NCI-H1417 (cell line): ENCODE results near the gene AKT3.

Experiments
- DNase-seq, 3 experiments: peaks; one replicate each; lab custom pipeline; 2025; lab: John Stamatoyannopoulos, UW

AKT3 gene

DNA sequence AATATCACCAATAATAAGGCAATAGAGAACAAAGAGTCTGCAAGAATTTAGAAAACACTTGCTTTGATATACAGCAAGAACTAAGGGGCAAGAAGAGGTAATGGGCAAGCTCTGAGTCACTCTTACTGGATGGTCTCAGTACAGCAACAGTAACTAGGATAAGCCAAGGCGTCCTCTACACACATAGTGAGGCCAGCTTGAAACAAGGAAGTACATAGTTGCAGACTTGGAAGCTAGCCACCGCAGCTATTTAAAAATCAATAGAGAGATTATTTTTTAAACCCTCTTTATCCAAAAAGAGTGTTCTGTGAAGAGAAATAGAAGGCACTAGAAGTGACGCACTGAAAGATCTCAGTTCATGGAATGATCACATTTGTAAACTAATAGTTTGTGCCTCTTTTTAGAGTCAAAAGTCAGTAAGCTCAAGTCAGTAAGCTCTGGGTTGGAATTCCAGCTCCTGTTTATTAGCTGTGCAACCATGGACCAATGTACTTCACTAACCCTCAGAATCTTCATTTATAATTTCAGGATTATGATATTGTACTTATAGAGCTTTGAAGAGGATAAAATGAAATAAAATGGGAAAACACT lies 118.6 kb downstream of the AKT3 start:
- peak in 1 of 3 experiments; percentile 18 for DNase-seq

DNA sequence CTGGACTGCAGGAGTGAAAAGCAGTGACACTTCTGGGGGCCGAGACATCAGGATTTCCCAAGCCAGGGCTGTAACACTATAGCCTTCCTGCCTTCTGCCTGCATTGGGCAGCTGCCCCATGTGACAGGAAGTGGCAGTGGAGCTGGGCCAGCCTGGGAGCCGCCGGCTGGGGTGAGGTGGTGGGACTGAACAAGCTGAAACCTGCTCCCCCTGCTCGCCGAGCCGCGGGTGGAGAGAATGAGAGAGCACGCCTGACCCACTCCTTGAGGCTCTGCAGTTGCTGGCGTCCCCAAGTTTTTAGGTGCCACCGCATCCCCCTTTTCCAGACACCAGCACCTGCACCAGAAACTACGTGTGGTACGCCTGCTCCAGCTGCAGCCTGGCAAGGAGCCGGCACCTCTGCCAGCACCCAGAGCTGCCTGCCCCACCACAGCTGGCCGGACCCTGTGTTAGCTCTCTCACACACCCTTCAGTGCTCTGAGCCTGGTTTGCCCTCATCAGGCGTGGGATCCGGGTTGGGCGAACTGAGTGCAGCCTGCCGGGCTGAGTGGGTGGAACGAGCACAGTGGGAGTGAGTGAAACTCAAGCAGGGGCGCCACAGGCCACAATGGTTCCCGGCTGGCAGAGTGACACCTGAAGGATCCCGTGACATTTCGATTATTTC lies 119.4 kb downstream of the AKT3 start:
- no peak for DNase-seq

DNA sequence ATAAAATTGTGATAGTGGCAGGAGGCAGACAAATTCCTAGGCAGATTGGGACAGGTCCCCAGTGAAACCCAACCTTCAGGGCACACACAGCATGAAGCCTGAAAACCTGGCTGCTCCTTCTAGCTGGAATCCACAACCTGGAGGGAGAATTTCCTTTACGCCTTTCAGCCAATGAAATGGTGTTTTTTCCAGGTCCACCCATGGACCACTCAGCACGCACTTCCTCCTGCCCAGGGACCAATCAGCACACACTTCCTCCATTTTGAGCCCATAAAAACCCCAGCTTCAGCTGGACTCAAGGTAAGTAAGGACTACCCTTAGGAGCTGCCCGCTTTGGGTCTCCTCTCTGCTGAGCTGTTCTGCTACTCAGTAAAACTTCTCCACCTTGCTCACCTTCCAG lies 120.1 kb downstream of the AKT3 start:
- no peak for DNase-seq

DNA sequence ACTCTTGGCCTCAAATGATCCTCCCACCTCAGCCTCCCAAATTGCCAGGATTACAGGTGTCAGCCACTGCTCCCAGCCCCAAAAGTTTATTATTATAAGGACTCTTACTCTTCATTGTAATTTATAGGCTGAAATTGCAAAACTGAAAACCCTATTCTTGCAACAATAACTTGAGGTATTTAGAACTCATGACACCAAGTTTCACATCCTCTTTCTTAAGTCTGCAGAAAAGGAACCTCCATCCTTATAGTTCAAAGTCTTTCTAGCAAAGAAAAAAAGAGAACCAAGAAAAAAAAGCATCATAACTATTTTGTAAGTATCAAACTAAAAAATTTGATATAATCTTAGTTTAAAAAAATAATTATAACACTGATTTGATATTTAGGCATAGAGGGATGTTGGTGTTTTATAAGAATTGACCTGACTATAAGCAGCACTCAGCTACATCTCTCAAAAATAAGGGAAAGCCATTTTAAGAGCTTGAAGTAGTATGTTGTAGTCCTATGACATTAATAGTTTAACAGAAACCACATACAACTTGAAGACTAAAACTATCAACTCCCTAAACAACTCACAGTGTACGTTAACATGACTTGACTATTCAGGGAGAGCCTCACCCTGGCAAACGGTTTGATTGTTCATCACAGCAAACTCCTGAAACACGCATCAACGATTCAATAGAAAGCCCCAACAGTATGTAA lies 122.4 kb downstream of the AKT3 start:
- DNase-seq, result no peak

DNA sequence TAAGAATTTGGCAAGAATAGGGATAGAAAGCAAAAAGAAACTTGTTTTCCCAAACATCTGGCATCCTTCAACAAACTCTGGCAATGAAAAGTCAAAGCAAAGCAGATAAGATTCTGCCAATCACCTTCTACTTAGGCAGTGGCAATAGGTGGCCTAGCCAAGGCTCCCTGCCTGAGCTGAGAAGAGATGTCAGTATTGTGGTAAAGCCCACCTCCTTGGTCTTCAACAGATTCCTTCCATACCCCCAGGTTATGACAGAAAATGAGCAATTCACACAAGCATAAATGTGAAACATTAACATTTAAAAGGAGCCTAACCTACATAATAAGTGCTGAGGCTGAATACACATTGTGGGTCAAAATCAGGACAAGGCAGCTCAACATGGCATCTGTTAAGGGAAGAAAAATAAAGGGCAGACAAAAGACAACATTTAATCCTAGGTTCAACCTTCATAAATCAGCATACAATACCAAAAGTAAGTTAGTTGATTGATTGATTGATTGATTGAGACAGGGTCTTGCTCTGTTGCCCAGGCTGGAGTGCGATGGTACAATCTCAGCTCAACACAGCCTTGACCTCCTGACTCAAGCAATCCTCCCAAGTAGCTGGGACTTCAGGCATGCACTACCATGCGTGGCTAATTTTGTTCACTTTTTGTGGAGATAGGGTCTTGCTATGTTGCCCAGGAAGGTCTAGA lies 123.1 kb downstream of the AKT3 start:
- DNase-seq, result no peak

DNA sequence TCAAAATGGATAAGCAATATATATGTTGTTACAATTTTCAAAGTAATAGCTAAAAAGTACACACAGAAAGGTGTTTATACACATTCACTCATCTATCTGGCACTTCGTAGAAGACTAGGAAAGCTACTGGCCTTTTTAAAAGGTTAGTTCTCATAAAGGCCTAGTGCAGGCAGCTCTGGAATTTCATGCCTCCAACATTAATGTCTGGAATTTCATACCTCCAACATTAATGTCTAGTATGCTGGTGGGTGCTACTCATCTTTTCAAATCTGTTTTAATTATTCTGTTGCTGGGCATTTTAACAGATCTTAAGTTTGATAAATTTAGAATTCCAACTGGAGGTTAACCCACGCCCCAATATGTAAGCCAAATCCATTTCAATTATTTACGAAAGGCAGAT lies 124.2 kb downstream of the AKT3 start:
- DNase-seq, result no peak

DNA sequence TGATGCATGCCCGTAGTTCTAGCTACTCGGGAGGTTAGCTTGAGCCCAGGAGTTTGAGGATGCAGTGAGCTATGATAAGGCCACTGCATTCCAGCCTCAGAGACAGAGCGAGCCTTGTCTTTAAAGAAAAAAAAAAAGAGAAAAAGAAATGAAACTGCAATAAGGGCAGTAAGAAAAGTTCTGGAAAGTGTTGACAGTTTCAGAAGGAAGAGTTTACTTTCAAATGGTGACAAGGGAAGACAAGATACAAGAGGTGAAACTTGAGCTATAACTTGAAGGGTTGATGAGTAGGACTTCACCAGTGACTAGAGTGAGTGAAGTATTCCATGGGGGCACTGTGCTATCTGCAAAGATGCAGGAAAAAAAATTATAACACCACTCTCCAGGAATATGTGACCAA lies 125.0 kb downstream of the AKT3 start:
- DNase-seq, result no peak

DNA sequence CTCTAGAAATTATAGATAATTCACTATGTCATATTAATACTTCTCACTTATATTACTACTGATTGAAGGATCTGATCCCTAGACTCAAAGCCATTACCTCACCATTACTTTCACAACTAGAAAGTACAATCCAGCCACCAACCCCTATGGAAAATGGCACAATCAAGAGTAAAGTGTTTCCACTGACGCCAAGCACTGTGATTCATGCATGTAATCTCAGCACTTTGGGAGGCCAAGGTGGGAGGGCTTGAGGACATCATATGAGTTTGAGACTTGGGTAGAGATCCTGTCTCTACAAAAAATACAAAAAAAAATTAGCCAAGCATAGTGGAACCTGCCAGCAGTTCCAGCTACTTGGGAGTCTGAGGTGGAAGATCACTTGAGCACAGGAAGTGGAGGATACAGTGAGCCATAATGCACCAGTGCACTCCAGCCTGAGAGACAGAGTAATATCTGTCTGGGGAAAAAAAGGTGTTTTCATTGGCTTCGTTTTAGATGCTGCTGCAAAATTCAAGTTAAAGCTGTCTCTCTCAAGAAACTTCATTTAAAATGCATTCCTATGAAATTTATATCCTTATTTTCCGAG lies 126.5 kb downstream of the AKT3 start:
- DNase-seq, result no peak

DNA sequence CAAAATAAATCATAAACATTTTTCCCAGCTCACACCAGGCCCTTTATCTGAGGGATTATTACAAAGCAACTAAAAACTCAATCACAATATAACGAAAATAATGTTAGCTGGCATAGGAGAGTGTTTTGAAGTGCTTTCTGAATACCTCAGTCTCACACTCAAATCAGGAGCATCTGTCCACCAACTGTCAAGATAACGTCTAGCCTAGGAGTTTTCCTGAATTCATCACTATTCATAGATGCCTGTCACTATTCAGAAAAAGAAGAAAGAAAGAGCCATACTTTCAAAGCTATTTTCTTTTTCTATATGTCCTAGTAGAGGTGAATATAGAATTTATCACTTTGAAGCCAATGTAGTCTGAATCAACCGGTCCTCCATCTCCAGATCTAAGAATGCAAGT lies 127.0 kb downstream of the AKT3 start:
- DNase-seq, result no peak

DNA sequence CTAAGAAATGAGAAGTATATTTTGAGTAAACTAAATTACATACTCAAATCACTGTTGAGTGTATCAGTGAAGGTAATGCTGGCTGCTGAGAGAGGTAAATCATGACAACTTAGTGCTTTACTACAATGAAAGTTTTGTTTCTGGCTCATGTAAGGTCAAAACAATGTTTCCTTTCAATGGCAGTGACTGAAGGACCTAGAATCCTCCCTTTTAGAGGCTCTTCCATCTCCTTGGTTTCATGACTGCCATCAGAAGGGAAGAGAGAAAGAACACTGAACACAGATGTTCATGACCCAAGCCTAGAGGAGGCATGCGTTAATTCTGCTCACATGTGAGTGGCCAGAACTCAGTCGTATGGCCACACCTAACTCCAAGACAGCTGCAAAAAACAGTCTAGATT lies 130.6 kb downstream of the AKT3 start:
- DNase-seq, result no peak

DNA sequence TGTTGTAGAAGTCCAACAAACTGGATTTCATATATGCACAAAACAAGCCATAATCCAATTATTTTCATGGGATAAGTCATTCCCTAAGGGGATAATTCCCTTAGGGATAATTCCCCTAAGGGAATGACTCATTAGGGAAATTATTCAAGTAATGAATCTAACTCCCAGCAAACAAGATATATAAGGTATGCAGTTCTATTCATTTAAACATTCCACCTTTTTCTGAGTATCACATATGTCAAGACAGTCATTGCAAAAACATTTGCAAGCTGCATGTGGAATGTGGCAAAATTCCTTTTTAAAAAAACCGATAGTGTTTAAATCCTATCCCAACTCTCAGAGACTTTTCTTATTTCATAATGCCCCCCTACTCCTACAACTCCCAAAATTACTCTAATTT lies 131.2 kb downstream of the AKT3 start:
- no peak for DNase-seq

DNA sequence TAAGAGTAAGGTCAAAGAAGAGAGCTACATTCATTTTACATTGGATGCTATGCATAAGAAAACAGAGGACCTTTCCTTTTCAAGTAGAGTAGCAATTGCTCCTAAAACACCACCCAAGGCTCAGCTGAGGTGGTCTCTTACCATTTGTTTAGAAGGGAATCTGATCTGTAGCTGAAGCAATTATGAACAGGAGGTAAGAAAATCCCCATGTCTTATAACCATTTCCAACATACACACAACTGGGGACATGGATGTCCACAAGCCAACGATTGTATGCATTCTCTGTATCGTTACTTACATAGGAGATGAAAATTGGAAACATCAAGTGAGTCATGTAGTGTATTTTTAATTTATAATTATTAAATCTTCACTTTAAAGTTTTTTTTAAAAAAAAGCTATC lies 132.0 kb downstream of the AKT3 start:
- DNase-seq, result no peak

DNA sequence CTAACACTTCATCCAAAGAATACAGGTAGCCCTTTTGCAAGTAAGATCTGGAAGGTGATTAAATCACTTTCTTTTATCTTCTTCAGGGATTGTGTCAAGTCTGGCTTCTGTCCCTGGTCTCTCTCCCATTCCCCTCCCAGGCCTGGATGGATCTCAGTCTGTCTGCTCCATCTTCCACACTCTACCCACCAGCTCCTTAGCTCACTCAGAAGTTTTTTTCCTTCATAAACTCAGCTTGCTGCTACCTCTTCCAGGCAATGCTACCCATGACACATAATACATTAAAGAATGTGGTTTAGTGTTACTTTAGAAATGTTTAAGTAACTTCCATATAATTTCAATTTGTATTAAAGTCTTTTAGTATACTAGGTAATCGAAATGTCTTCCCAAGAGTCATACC lies 133.1 kb downstream of the AKT3 start:
- DNase-seq, result no peak

DNA sequence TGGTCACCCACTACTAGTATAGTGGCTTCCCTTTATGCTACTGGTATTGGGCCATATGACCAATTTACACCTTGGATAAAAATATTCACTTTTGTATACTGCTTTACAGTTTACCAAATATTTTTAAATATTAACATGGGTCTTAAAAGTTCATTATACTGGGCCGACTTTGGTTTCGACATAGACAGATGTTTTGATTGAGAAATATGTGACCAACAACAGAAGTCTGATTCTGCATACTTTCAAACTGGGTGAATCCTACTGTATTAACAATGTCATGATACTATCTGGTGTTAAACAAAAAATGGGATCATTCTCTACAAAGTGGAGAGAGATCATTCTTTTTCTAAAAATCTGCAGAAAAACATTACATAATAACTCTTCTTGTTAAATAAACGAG lies 134.8 kb downstream of the AKT3 start:
- DNase-seq, result no peak

DNA sequence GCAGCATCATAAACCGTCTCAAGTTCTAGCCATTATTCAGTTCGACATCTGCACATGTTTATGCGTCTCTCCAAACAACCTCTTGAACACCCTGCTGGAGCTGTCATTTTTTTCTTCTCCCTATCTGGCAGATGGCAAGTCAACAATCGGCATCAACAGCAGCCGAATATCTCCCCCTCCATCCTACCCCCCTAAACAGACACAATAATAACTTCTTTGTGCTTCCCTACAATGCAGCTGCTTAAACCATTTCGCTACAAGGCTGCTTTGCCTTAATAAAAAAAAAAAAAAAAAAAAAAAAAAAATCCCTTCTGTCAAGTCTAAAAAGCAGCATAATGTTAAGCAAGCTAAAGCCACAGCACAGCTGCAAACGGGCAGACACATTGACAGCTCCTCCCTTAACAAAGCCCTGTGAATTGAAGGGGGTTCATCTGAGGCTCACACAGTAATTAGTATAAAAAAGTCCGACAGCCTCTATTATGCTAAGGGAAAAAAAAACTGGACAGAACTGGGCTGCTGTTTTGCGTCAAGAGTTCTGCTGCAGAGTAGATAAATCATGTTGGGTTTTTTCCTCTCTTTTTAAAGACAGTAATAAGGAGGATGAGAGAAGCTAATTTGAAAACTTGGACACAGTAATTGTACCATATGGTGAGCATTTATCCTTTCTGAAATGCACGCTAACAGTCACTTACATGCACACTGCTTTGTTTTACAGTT lies 136.4 kb downstream of the AKT3 start:
- DNase-seq, result peak; percentile 53 to 99 (median 89)

DNA sequence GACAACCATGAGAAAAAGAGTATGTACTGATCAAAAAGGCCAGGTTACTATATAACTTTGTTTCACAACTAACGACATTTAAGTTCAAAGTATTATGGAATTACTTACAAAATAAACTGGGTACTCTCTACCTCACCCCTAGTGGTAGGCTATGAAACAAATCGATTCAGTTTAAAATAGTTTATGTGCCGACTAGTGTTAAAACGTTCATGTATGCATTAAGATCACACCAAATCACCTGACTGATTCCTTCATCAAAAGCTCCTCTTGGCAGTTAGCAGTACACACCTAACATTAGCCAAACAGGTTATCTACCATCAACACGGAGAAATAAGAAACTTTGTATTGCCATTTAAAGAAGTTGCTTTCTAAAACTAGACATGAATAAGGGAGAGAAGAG lies 137.1 kb downstream of the AKT3 start:
- peak in 1 of 3 experiments; percentile 96 for DNase-seq

DNA sequence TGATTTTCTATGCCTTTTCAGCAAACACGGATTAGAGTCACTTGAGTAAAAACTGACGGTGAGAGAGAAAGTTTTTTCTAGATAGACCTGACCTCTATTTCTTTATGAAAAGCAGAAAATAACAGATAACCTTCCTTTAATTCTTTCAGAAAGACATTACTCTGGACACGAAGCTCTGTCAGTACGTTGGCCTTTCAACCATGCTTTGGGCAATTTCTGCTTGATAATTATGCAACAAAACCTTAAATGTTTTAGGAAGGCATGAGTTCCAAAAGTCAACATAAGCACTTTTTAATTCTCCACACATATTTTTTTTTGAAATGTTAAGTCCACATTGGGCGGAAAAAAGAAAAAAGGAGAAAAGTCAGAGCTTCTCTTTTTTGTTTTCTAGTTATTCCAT lies 137.8 kb downstream of the AKT3 start:
- peak in 1 of 3 experiments; percentile 54 for DNase-seq

DNA sequence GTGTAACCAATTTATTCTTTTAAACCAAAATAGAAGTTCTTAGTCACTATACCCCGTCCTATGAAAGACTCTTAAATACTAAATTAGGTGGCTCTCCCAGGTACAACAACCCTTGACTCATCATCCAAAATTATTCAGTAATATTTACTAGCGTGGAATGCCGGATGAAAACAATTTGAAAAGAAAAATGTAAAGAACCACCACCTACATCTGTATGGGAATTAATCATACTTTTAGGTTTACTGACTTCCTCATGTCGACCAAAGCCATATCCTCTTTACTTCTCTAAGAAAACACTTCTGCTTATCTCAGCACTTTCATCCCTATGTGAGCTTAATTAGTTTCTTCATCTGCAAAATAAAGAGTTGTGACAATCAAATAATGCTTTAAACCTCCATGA lies 139.6 kb downstream of the AKT3 start:
- DNase-seq, result no peak

DNA sequence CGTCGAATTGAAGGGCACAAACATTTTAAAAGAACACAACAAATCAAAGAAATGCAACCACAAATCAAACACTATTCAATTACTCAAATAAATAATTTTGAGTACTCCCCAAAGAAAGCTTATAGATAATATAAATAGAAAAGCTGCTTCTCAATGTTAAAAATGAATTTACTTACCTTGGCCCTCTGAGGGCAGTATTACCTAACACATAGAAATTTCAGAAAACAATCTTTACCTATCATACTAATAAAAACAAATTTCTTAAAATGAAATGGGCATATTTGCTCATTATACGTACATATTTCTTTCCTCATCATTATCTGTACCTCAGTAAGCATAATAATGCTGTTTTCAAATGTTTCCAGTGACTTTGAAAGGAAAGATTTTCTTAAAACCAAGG lies 141.8 kb downstream of the AKT3 start:
- DNase-seq, result peak in 1 of 3 experiments; percentile 54

DNA sequence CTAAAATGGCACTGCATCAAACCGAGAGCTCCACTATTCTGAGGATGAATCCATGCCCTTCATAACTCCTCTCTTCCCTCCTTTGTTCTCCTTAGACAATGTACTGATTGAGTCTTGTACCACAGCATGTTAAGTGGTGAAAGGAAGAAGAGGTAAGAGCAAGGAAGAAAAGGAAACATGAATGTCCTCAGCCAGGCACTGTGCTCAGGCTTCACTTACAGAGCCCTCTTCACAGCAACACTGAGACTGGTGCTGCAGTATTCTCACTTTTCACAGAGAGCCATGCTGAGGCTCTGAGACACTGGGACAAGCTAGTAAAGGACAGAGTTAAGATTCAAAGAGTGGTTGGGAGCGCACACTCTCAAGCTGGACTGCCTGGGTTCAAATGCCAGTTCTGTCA lies 143.5 kb downstream of the AKT3 start:
- DNase-seq, result peak in 2 of 3 experiments; percentile 10 to 64

DNA sequence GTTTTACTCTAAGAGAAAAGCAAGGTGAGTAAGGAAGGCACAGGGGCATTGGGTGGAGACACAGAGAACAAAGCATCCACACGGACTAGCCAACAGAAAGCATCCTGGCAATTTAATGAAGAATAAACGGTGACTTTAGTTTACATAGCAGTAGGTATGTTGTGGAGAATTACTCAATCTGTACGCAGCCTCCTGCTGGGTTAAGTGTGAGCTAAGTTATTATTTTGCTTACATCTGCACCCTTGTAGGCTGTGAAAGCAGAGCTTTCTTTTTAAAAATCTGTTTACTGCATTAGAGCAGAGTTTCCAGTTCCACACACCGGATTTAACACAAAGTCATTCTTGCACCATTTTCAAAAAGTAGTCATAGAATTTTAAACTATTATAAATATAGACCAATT lies 144.5 kb downstream of the AKT3 start:
- DNase-seq, result peak in 2 of 3 experiments; percentile 77 to 96

DNA sequence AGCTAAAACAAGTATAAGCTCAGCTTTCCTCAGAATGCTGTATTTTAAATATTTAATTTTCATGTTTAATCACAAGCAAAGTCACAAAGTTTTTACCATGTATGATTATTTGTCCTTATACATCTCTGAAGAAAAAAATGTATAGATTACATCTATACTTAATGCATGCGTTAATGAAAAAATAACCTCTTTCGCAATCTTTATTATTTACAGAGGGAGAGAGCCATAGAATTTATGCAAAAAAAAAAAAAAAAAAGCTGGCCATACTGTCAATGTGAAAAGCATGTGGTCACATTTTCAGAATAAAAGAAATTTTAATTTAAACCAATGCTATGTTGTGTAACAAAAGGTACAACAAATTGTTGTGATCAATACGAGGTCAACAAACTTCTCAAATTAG lies 148.2 kb downstream of the AKT3 start:
- no peak for DNase-seq
